ENCODE data around the gene DTD1.

- no peak for TF ChIP-seq POLR2A (IDR thresholded peaks at IDR 0.05)
- TF ChIP-seq, protein P1, sequence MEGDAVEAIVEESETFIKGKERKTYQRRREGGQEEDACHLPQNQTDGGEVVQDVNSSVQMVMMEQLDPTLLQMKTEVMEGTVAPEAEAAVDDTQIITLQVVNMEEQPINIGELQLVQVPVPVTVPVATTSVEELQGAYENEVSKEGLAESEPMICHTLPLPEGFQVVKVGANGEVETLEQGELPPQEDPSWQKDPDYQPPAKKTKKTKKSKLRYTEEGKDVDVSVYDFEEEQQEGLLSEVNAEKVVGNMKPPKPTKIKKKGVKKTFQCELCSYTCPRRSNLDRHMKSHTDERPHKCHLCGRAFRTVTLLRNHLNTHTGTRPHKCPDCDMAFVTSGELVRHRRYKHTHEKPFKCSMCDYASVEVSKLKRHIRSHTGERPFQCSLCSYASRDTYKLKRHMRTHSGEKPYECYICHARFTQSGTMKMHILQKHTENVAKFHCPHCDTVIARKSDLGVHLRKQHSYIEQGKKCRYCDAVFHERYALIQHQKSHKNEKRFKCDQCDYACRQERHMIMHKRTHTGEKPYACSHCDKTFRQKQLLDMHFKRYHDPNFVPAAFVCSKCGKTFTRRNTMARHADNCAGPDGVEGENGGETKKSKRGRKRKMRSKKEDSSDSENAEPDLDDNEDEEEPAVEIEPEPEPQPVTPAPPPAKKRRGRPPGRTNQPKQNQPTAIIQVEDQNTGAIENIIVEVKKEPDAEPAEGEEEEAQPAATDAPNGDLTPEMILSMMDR (IDR thresholded peaks at IDR 0.05) = no peak
Measured at GRCh38 chr20:18654448-18654773, 66.6 kb downstream of the DTD1 start.
